Stimulated activated CD4-positive, alpha-beta T cell treated with anti-CD3 and anti-CD28 coated beads, Interleukin-4, amount 100 ng/mL, for 4 hours (primary cell): ENCODE data around the gene ATAD2B.
"Not testable (repeated sequence)": the region's sequence is repeated elsewhere in the genome, so short reads cannot be mapped to it uniquely, and the experiment has no call there.

ENCODE experiments used
- DNase-seq, 2 experiments: peaks; one replicate each; pipeline ENCODE4 v3.0.0-alpha.2; 2020

Gene ATAD2B

GRCh38 chr2:23723029-23723428 is 203.9 kb downstream of the ATAD2B start:
- not testable (repeated sequence) for DNase-seq

GRCh38 chr2:23722255-23722654 is 204.7 kb downstream of the ATAD2B start:
- DNase-seq: no peak

GRCh38 chr2:23721454-23721826 is 205.5 kb downstream of the ATAD2B start:
- no peak for DNase-seq

- DNase-seq: no peak
Observed at GRCh38 chr2:23720705-23721453, 206.0 kb downstream of the ATAD2B start.

GRCh38 chr2:23719716-23720115 is 207.2 kb downstream of the ATAD2B start:
- no peak for DNase-seq

GRCh38 chr2:23718931-23719700 is 207.8 kb downstream of the ATAD2B start:
- no peak for DNase-seq

GRCh38 chr2:23713351-23713750 is 213.6 kb downstream of the ATAD2B start:
- DNase-seq: no peak

GRCh38 chr2:23712756-23713151 is 214.2 kb downstream of the ATAD2B start:
- no peak for DNase-seq

- no peak for DNase-seq
Observed at GRCh38 chr2:23711979-23712755, 214.8 kb downstream of the ATAD2B start.

GRCh38 chr2:23709311-23709710 is 217.6 kb downstream of the ATAD2B start:
- DNase-seq: no peak

- no peak for DNase-seq
Observed at GRCh38 chr2:23708771-23709170, 218.2 kb downstream of the ATAD2B start.

- no peak for DNase-seq
Observed at GRCh38 chr2:23707096-23707495, 219.8 kb downstream of the ATAD2B start.

- no peak for DNase-seq
Observed at GRCh38 chr2:23706613-23707078, 220.3 kb downstream of the ATAD2B start.

- DNase-seq: no peak
Observed at GRCh38 chr2:23705771-23706612, 220.9 kb downstream of the ATAD2B start.

- no peak for DNase-seq
Observed at GRCh38 chr2:23703583-23704385, 223.1 kb downstream of the ATAD2B start.

- DNase-seq: no peak
Observed at GRCh38 chr2:23703037-23703582, 223.8 kb downstream of the ATAD2B start.

GRCh38 chr2:23700627-23701026 is 226.3 kb downstream of the ATAD2B start:
- no peak for DNase-seq

GRCh38 chr2:23699580-23699925 is 227.4 kb downstream of the ATAD2B start:
- DNase-seq: no peak

- no peak for DNase-seq
Observed at GRCh38 chr2:23698721-23699579, 228.0 kb downstream of the ATAD2B start.
